Measurements from ENCODE around the gene RTN4RL1. TPM values are rescaled to one million over a fixed set of nuclear protein-coding genes. Genes with fewer than 3 reads are reported as not detected.

Gene RTN4RL1
- total RNA-seq, 1 donor: 0.27 TPM

- no peak for TF ChIP-seq CTCF (IDR thresholded peaks at IDR 0.05; ENCODE audit: insufficient read depth, low read length)
- DNase-seq (ENCODE audit: low read depth): no peak
- peak overlapping the region; percentile 22 for H3K4me3 ChIP-seq (ENCODE audit: low read depth, low read length)
These were observed 27.0 kb downstream of the RTN4RL1 start for GRCh38 chr17:1997927-1998742.

GRCh38 chr17:1997289-1997926 is 27.7 kb downstream of the RTN4RL1 start:
- H3K4me3 ChIP-seq (ENCODE audit: low read depth, low read length): no peak overlapping the region
- TF ChIP-seq CTCF (IDR thresholded peaks at IDR 0.05; ENCODE audit: insufficient read depth, low read length): no peak
- no peak for DNase-seq (ENCODE audit: low read depth)

- TF ChIP-seq CTCF (IDR thresholded peaks at IDR 0.05; ENCODE audit: insufficient read depth, low read length): no peak
- DNase-seq (ENCODE audit: low read depth): no peak
These were observed 28.3 kb downstream of the RTN4RL1 start for GRCh38 chr17:1996800-1997288.

GRCh38 chr17:1995907-1996799 is 29.0 kb downstream of the RTN4RL1 start:
- no peak for TF ChIP-seq CTCF (IDR thresholded peaks at IDR 0.05; ENCODE audit: insufficient read depth, low read length)
- no peak for DNase-seq (ENCODE audit: low read depth)
- no peak overlapping the region for H3K4me3 ChIP-seq (ENCODE audit: low read depth, low read length)

More at GRCh38 chr17:1996800-1997288, 28.3 kb downstream of the RTN4RL1 start:
- no peak overlapping the region for H3K4me3 ChIP-seq (ENCODE audit: low read depth, low read length)

GRCh38 chr17:1995321-1995892 is 29.7 kb downstream of the RTN4RL1 start:
- TF ChIP-seq CTCF (IDR thresholded peaks at IDR 0.05; ENCODE audit: insufficient read depth, low read length): no peak
- no peak overlapping the region for H3K4me3 ChIP-seq (ENCODE audit: low read depth, low read length)
- DNase-seq (ENCODE audit: low read depth): no peak

GRCh38 chr17:1994707-1995106 is 30.4 kb downstream of the RTN4RL1 start:
- DNase-seq (ENCODE audit: low read depth): no peak
- no peak overlapping the region for H3K4me3 ChIP-seq (ENCODE audit: low read depth, low read length)
- TF ChIP-seq CTCF (IDR thresholded peaks at IDR 0.05; ENCODE audit: insufficient read depth, low read length): no peak

All from fibroblast of the aortic adventitia (primary cell).